CD4-positive, alpha-beta T cell treated with Interleukin-10 for 1 hour (primary cell): ENCODE data around the gene HTR3A.

ENCODE experiments used
- DNase-seq: peaks from one replicate; pipeline ENCODE4 v3.0.0-alpha.2; 2020

Gene HTR3A

GRCh38 chr11:113980785-113981184 is 5.9 kb downstream of the HTR3A start:
- no peak for DNase-seq

DNA sequence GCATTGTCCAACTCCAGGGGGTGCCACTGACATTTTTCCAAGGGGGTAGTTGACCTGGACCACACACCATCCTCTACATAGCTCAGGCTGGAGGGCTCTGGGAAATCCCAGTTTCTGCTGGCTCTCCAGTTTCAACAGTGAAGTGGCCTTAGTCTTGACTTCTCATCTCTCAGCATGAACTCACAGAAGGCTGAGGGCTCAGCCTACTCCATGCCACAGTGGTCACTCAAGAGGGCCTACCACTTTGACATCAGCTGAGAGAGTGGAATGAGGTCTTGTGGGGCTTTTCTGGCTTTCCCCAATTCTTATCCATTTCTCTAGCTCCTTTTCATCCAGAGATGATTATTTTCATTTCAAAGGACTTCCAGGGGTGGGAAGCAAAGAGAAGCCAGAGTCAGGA is 7.4 kb downstream of the HTR3A start:
- DNase-seq: no peak

- DNase-seq: no peak
Observed at GRCh38 chr11:113984781-113985180, 9.9 kb downstream of the HTR3A start.

DNA sequence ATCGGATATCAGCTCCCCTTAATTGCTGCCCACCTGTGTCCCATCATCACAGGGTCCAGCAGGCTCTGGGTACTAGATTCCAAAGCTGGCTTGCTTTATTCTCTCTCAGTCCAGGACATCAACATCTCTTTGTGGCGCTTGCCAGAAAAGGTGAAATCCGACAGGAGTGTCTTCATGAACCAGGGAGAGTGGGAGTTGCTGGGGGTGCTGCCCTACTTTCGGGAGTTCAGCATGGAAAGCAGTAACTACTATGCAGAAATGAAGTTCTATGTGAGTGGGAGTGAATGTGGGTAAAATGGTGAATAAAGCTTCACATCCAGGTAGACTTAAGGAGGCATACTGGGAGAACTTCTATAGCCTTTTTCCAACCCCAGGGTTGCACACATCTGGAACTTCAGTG is 11.0 kb downstream of the HTR3A start:
- DNase-seq: no peak

DNA sequence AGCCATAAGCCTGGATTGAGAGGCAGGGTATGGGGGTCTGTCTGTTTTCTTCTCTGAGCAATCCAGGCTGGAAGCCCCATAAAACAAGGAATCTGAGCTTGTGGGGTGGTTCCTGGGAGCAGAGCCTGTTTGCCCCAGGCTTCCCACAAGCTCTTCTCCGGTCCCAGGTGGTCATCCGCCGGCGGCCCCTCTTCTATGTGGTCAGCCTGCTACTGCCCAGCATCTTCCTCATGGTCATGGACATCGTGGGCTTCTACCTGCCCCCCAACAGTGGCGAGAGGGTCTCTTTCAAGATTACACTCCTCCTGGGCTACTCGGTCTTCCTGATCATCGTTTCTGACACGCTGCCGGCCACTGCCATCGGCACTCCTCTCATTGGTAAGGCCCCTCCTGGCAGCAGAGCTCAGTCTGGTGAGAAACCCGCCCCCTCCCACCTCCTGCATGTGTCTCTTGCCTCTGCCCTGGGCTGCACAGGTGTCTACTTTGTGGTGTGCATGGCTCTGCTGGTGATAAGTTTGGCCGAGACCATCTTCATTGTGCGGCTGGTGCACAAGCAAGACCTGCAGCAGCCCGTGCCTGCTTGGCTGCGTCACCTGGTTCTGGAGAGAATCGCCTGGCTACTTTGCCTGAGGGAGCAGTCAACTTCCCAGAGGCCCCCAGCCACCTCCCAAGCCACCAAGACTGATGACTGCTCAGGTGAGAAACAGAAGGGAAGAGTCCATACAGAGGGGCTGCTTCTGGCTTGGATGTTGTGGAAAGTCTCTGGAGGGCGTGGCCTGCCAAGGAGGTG is 11.6 kb downstream of the HTR3A start:
- DNase-seq: no peak

DNA sequence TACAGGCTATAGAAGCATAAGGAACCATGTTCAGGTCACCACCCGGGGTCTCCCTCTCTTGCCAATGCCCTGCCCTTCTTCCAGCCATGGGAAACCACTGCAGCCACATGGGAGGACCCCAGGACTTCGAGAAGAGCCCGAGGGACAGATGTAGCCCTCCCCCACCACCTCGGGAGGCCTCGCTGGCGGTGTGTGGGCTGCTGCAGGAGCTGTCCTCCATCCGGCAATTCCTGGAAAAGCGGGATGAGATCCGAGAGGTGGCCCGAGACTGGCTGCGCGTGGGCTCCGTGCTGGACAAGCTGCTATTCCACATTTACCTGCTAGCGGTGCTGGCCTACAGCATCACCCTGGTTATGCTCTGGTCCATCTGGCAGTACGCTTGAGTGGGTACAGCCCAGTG is 14.5 kb downstream of the HTR3A start:
- no peak for DNase-seq

DNA sequence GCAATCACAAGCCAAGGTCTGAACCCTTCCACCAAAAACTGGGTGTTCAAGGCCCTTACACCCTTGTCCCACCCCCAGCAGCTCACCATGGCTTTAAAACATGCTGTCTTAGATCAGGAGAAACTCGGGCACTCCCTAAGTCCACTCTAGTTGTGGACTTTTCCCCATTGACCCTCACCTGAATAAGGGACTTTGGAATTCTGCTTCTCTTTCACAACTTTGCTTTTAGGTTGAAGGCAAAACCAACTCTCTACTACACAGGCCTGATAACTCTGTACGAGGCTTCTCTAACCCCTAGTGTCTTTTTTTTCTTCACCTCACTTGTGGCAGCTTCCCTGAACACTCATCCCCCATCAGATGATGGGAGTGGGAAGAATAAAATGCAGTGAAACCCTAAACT is 15.0 kb downstream of the HTR3A start:
- no peak for DNase-seq

GRCh38 chr11:113991170-113991569 is 16.3 kb downstream of the HTR3A start:
- DNase-seq: no peak

DNA sequence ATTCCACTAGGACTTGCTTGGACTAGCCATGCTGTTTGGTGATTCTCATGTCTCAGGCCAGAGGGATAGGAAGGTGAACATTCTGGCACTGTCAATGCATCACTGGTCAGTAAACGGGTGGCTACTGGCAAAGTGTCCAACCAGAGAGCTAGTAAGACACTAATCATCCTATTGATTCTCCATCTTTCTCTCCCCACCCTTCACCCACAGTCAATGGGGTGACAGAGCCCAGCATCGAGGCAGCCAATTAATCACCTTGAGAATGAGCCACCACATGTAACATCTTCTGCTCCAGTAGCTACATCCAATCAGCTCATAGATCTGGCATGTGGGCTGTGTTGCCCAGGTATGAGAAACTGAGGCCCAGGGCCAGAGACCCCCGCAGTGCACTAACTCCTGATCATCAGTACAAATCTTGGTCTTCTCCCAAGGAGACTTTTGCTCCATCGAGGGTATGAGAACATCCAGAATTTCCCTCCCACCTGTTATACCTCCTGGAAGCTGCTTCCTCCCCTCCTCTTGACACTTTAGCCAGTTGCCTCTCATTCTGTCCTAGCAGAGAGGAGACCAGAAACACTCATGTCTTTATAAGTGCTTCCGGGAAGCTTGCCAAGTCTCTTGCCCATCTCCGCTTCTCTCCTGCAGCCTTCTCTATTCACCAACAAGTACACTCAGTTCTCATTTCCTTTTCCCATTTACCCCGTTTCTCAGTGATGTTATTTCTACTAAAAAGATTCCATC is 17.0 kb downstream of the HTR3A start:
- no peak for DNase-seq

DNA sequence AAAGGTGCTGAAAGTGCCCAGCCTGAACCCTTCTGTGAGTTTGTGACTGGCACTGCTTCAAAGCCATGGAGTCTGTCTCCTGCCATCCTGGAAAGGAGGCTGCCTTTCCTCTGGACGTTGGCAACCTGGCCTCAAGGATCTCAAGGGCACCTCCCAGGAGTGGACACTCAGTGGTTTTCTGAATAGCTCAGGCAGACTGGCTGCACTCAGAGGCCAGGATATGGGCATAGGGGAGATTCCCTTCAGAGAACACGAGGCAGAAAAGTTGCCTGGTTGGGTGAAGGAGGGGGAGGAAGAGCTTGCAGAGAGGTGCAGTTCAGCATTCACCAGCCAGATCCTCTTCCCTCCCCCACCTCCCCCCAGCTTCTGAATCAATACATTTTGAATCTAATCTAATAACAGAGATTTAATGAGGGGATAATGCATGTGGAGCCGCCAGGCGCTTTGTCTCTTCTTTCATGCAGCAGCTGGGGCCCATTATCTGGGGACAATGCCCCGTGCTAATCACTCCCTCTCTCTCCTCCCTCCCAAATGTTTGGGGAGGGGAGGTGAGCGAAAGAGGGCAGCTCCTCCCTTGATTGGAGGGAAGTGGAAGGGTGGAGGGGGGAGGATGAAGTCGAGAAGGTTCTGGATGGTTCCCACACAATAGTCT is 17.7 kb downstream of the HTR3A start:
- DNase-seq: no peak

- peak; percentile 48 for DNase-seq
Observed at GRCh38 chr11:113994077-113994954, 19.4 kb downstream of the HTR3A start.

- no peak for DNase-seq
Observed at GRCh38 chr11:113997473-113997872, 22.6 kb downstream of the HTR3A start.

DNA sequence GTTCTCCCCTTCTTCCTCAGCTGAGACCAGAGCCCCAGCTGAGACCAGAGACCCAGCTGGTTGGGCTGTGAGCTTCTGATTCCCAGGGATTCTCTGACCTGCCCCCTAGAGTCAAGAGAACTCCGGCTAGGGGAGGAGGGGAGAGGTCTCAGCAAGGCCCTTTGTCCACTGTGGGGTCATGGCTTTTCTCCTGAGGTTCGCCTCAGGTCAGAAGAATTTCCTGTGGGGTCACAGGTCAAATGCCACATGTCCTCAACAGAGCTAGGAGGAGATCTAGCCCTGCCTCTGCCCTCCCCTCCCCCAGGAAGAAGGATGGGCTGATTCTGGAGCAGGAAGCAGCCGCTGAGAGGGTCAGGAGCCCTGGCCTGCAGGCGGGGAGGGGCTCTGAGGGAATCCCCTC is 23.7 kb downstream of the HTR3A start:
- no peak for DNase-seq

DNA sequence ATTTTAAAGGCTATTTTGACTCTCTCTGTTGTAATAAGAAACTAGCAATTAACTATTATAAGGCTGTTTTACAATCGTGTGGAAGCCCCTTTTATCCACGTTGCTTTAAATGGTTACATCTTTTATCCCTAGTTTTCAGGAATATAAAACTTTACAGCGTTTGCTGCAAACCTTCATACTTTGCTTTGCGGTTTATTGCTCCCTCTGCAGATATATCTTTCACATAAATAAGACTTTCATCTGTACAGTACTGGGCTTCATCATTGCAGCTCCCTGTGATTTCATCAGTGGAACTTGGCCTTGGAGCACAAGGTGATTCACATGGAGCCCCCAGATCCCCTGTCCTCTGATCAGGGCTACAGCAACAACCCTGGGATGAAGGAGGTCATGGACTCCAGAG is 25.6 kb downstream of the HTR3A start:
- DNase-seq: no peak

DNA sequence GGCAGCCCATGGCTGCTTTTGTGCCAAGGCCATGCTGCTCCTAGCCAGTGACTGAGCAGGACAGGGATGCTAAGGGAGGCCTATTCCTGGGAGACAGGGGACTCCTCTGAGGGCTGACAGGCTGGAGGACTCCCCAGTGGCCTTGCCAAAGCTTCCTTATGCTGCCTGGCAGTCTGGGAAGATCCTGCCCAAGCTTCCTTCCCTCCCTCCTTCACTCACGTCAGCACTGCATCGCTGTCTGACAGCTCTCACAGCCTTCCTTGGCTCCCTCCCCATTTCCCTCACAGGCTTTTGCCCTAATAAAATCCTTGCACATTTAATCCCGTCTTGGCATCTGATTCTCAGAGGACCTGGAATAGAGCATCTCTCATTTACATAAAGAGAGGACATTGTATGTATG is 26.5 kb downstream of the HTR3A start:
- DNase-seq: no peak

DNA sequence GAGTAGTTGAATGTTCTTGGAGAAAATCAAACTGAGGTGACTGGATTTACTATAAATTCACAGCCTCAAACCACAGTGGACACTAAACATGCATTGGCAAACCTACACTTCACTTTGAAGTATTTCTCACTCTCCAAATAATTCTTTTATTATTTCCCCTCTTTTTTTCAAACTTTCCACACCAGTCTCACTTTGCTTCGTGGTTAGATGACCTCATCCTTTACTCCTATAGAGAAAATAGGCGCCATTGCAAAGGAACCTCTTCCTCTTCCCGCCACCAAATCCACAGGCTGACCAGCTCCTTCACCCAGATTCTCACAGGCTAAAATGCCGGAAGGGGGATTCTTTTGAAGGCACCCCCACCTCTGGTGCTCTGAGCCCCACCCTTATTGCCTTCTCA is 33.4 kb downstream of the HTR3A start:
- DNase-seq: no peak

DNA sequence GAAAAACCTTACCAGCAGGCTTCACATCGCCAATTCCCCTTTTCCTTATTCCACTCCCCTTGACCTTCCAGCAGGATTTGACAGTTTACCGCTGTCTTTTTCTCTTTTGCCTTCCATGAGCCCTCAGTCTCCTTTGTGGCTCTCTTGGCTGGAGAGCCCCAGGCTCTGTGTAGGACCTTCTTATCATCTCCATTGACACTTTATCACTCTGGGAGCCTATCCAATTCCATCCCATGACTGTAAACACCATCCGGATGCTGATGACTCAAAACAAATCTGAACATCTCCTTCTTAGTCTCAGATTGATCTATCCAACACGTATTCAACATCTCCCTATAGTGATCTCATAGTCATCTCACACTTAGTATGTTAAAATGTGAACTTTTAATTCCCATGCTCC is 36.0 kb downstream of the HTR3A start:
- DNase-seq: no peak

GRCh38 chr11:114011443-114011842 is 36.5 kb downstream of the HTR3A start:
- DNase-seq: no peak

GRCh38 chr11:114015117-114015516 is 40.2 kb downstream of the HTR3A start:
- DNase-seq: no peak

DNA sequence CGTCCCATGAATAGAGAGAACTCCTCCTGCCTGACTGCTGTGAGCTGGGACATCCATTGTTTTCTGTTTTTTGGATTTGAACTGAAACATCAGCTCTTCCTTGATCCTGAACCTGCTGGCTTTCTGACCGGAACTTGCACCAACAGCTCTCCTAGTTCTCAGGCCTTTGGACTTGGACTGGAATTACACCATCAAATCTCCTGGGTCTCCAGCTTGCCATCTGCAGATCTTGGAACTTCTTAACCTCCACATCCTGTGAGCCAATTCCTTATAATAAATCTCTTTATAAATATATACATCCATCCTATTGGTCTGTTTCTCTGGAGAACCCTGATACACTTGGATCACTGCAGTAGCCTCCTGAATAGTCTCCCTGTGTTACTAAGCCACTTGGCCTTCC is 42.1 kb downstream of the HTR3A start:
- DNase-seq: no peak

DNA sequence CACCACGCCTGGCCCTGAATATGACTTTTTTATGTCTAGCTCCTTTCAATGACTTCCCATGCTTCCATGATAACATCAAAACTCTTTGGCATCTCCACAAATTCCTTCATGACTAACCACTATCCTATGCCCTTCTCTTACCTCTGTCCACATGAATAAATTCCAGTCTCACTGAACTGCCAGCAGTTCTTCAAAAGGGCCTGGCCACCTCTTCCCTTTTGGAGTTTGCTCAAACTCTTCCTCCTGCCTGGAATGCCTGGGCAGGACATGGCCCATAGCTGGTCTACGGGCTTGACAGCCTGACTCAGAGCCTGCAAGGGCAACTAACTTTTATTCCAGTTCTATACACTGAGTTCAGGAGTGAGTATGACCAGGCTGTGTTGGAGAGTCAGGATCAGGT is 42.8 kb downstream of the HTR3A start:
- DNase-seq: no peak

GRCh38 chr11:114019046-114019445 is 44.1 kb downstream of the HTR3A start:
- no peak for DNase-seq

DNA sequence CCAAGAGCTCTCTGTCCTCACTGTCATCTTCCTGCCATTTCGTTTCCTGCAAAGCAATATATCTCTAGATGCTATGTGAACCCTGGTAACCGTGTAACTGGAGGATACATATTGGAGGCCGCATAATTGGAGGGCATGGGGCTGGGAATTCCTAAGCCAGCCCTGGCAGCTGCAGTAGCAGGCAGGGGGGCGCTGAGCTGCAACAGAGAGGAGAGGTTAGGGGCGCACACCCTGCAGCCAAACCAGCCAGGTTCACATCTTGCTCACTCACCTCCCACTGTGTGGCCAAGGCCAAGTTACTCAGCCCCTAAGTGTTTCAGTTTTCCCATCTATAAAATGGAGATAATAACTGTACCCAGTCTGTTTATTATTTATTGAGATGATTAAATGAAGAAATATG is 44.7 kb downstream of the HTR3A start:
- DNase-seq: no peak
